Activated CD8-positive, alpha-beta memory T cell treated with anti-CD3 and anti-CD28 coated beads, Interleukin-2, amount 50 U/mL, for 24 hours (primary cell): ENCODE results near the gene PCA3.
"Not testable (repeated sequence)": the region's sequence is repeated elsewhere in the genome, so short reads cannot be mapped to it uniquely, and the experiment has no call there.

ENCODE experiments used
- DNase-seq: peaks from one replicate; pipeline ENCODE4 v3.0.0-alpha.2; 2020; ENCODE audit errors: extremely low read depth

Gene PCA3

DNA sequence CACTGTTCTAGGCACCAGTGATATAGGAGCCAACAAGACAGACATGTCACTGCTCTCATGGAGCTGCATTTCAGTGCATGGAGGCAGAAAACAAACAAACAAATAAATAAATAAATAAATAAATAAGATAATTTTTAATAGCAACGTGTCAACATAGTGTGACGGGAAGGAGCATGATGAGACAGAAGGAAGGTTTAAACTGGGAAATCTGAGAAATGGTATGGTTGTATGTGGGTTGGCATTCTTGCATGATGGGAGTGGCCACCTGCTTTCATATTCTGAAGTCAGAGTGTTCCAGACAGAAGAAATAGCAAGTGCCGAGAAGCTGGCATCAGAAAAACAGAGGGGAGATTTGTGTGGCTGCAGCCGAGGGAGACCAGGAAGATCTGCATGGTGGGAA is at the start of gene PCA3:
TSS of gene PCA3 (plus strand) at position 301 of the 400 bp plus-strand sequence.
- no peak for DNase-seq

DNA sequence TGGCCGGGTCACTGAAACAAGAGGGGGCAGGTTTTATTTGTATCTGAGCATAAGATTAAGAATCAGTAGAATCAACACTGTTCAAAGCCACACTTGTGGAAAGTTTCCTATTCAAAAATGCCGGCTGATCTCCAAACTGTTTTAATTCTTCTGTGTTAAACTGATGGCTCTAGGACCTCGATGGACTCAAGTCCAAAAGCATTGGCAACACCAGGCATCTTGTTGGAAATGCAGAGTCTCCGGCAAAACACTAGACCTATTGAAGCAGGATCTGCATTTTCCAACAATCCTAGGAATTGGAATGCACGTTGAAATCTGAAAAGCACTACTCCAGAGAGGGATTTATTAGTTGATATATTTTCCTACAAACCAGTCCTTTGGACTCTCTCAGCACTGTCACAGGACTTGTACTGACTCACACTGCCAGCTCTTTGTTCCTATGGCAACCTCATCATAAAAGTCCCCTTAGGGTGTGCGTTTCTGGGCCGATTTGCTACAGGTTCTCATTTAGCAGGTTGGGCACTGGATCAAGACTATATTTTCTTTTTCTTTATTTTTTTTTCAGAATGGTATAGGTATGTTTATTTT is 48.1 kb upstream of the PCA3 start:
- DNase-seq, result no peak

DNA sequence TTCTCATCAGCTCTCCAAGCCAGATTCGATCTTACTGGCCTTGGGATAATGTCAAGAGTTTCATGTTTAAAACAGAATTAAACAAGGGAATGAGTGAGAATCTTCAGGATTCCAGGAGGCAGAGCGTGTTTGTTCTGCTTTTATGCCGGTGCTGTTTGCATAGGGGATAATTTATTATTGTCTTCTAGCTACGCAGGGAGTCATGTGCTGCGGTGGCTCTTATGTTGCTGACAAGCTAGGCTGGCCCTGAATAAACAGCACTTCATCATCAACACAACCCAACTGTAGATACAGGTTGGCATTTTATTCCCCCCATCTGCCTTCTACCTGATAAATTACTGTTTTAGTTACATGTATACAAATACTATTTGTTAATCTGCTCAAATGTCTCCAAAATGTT is 47.1 kb upstream of the PCA3 start:
- DNase-seq, result no peak

DNA sequence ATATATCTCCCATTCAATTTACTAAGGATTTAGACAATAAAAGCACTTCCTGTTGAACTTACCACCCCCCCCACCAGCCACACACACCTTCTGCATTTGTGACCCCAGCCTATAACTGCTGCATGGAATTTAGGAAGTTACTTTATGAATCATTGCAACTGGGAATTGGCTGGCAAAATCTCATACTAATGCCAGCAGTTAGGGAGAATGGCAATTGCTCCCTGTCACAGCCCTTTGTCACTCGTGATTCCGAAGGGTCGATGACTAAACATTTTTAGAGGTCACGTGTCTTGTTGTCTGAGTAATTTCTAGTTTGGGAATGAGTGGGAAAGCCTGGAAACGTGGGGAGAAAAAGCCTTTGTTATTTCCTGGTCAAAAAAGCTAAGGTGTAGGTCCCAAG is 46.6 kb upstream of the PCA3 start:
- DNase-seq, result no peak

DNA sequence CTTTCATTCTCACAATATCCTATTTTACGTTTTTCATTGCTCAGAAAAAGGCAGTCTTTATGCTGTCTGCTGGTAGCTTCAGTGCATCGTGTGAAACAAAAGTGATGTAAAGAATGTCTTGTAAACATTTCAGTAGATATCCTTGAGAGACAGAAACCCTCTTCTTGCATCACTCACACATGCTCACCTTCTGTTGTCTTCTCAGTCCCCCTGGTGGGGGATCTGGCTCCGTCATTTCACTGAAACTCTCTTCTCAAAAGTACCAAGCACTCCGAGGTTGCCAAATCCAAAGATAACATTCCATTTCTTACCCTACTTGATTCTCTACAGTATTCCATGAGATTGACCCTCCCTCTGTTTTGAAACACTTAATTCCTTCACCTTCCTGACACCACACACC is 46.1 kb upstream of the PCA3 start:
- DNase-seq, result no peak

DNA sequence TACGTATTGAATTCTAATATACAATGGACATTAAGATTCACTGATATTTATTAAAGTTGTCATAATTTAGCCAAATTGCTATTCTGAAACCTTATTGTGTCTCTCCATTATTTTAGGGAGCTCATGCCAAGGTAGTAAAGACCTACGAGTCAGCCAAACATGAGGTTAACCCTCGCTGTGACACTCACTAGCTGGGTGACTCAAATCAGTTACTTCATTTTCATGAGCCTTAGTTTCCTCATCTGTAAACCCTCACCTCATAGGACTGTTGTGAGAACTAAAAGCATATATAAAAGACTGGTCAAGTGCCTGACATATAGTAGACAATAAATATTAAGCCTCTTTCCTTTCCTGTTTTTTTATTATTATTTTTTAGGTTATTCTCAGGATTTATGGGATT is 44.0 kb upstream of the PCA3 start:
- DNase-seq, result no peak

DNA sequence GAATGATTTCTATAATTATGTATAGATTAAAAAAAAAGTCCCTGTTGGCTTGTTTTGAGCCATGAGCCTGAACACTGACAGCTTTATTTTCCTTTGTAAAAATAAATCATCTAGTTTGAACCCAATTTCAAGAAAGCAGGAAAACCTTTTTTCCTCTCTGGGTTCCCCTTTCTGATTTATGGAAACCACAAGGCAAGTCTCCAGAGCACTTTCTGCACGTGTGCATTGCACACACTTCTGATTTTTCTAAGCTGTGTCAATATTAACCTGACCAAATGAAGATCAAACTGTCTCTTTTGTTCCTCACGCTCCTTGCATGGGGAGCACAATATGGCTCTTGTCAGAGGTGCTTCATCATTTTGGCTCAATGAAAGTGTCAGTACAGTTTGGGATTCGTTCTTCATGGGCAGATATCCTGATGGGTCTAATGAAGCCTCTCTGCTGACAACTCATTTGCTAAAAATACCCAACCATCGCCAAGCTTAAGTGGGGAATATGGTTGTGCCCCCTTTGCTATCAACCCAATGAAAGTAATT is 39.2 kb upstream of the PCA3 start:
- no peak for DNase-seq

DNA sequence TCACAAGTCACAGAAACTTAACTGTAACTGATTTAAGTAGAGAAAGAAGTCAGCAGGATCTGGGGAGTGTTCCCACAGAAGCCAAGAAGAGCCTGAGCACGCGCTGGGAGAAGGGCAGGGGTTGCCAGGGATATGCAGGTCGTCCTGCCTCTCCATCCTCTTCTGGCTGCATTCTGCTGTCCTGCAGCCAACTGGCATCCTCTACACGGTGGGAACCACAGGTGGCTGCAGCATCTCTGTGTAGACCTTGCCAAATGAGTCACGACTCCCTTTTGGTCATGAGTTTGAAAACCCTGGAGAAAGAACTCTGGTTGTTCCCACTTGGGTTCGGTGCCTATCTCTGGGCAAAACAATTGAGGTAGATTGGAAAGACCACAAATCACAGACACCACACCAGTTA is 38.4 kb upstream of the PCA3 start:
- DNase-seq, result no peak

DNA sequence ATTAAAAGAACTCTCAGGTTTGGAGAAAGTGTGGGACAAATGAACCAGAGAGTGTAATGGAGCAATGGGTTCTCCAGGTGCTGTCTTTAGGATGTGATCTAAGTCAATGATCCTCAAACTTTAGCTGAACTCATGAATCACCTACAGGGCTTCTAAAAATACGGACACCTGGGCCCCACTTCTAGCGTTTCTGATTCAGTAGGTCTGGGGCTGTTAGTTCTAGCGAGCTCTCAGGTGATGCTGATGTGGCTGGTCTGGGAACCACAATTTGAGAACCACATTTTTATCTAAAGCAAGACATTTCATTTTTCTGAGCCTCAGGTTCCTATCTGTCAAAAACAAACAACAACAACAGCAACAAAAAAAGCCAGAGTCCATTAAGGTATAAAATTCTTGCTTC is 35.1 kb upstream of the PCA3 start:
- no peak for DNase-seq

DNA sequence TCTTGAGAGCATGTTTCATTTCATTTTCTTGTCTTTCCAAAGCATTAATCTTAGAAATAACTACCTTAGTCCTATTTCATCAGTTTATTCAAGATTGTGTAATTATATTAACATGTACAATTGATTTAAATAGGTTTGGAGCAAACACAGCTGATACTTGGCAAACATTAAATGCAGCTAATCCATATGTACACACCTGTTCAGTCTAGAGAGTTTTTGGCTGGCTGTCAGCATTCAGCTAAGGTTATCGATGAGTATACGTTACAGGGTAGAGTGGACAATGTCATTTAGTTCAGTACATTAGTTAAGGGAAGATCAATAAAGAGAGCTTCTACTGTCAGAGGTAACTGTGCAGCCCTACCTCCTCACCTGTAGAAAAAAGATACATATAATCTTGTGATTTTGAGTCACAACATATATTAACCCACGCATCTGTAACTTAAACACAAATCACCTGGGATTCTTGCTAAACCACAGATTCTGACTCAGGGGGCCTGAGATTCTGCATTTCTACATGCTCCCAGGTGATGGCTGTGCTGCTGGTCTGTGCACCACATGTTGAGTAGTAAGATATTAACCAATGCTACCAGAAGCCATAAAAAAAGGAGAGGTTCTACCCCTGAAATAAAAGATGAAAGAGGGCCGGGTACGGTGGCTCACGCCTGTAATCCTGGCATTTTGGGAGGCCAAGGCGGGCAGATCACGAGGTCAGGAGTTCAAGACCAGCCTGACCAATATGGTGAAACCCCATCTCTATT is 34.1 kb upstream of the PCA3 start:
- no peak for DNase-seq

DNA sequence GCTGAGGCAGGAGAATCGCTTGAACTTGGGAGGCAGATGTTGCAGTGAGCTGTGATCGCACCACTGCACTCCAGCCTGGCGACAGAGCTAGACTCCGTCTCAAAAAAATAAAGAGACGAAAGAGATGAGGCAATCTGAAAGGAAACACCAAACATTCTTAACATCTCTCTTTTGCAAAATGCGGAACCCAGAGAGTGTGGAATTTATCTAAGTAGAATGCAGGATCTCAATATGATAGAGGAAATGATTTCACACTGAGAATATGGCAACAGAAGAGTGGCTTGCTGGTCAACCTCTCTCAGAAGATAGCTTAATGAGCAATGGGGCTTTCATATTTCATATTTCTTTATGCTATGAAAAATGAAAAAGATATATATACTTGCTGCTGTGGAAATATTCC is 33.4 kb upstream of the PCA3 start:
- DNase-seq, result no peak

DNA sequence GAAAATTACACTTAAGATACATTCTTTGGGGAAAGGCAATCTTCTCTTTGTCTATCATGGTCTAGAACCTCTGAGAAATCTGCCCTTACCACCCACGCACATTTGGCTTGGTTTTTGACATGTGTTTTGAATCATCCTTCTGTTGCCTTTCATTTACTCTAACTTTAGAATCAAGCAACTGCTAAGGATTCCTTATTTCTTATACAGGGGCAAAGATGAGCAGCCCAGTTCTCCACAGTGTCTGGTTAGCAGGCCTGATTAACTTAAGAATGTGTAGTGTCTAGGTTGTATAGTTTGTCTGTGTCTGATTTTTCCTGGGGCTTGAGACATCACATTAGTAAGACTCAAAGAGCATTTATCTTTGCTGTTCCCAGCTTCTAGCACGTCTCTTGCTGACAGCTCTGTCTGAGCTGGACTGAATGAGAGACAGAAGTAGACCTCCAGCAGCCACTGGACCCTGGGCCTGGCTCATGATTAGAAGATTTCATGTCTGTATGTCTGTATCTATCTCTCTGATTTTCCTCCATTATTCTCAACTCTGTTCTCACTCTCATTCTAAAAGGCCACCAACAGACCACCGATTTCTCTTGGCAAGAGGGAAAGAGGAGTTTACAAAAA is 31.8 kb upstream of the PCA3 start:
- no peak for DNase-seq

DNA sequence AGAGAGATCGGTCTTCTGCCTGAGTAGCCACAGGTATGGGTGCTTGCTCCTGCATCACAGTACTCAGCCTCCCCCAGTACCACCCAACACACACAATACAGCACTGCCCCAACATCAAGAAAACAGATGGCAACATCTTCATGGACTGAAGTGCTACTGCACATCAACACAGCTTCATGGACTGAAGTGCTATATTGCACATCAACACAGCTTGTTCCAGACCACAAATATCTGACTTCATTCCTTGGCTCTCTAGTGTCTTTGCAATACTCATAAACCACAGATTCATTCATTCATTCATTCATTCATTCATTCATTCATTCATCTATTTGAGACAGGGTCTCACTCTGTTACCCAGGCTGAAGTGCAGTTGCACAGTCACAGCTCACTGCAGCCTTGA is 31.1 kb upstream of the PCA3 start:
- no peak for DNase-seq

DNA sequence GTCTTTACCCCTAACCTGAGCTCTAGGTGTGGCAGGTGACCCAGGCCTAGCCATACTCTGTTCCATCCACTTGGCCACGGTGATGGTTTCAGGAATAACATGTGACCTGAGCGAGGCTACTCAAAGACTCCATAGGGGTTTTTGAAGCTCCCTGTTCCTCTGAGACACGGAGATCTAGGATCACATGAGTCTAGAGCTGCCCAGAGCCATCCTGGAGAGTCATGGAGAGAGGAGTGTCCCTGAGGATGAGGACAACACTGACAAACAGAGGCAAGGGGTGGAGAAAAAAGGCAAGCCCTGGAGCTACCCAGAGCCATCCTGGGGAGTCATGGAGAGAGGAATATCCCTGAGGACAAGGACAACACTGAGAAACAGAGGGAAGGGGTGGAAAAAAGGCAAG is 29.5 kb upstream of the PCA3 start:
- DNase-seq, result no peak

DNA sequence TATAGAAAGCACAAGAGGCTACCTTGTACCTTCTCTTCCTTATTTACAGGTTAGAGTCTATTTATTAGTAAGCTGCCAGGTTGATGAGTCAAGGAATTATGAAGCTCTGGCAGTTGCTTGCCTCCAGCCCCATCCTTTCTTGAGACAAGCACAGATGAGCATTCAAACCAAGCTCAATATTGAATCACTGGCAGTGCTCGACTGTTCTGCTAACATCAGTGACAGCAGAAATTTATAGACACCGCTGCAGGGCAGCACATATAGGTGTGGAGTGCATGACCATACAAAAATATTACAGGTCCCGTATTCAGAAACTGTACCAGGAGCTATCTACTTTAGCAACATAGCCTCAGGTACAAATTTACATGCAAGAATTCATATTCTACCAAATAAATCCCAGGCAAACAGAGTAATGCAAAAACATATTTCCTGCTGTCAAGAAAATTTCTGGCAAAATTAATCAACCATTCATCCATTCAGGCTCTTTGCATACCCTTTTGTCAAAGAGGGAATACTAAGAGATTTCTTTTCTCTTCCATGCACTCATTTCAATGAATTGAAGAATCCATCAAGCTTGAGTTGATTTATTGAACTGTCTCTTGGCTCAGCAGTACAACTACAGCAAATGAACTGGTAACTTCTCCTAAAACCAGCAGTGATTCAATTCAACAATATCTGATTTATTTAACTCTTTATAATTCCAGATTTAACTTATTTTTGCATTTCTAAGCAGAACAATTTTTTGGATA is 26.9 kb upstream of the PCA3 start:
- no peak for DNase-seq

DNA sequence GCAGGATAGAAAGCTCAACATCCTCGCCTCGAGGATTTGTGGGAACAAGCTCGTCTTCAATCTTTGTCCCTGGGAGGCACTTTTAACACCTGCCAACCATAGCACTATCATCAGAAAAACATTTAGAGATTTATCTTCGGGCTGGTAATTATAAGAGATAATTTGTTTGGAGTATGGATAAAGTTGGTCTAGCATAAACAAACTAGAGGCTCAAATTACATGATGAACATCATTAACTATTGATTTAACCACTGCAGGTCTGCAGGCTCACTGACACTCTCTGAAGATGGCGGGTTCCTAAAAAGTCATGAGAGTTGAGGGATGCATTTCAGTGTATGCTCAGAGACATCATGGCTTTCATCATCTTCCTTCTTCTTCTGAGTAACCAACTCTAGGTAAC is 25.8 kb upstream of the PCA3 start:
- no peak for DNase-seq

DNA sequence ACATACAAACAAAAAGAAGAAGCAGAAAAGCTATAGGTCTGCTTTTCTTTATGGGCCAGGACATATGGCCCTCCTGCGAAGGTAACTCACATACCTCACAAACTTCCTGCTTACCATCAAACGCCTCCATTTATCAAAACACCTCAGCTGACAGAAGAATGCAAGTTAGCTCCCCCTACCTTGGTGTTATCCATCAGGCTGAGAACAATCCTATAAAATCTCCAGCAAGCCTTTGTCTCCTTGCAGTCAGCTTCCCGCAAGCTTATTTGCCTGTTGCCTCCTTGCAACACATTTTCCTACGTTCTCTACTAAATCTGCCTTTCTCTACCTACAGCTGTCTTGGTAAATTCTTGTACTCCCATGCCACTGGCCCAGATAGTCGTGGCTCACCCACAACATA is 22.7 kb upstream of the PCA3 start:
- no peak for DNase-seq

DNA sequence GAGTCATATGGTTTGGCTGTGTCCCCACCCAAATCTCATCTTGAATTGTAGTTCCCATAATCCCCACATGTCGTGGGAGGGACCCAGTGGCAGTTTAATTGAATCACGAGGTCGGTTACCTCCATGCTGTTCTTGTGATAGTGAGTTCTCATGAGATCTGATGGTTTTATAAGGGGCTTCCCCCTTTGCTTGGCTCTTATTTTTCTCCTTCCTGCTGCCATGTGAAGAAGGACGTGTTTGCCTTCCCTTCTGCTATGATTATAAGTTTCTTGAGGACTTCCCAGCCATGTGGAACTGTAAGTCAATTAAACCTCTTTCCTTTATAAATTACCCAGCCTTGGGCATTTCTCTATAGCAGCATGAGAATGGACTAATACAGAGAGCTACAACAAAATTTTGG is 21.3 kb upstream of the PCA3 start:
- not testable (repeated sequence) for DNase-seq

DNA sequence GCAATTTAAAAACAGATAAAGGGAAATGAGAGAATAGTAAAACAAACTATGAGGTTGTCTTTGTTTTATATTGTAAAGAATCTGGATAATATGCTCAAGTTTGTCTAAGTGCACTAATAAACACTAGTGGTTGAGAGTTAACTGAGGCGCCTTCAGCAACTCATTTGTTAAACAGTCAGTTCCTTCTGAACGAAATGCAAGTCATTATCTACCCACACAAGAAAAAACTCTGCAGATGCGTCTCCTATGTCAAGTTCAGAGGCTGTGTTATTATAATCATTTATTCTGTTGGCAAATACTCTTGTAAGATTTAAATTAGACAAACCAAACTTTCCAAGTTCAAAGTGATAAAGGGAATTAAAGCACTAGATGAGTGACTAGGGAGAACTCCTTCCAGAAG is 20.3 kb upstream of the PCA3 start:
- no peak for DNase-seq

DNA sequence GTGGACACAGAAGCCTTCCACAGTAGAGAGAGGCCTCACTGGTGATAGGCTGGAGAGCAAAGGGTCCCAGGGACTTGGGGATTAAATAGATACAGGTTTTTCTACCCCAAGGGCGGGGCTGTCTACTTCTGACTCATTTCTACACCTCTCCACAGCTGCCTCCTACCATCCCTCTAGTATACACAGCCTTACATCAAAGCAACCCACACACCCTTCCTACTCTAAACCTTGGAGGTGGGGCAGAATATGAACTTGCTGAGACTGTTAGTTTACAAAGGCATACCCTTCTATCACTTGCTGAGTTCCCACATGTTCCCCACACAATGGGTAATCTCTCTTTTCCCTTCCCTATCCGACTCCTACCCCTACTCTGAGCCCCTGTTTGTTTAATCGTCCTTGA is 19.9 kb upstream of the PCA3 start:
- DNase-seq, result no peak

DNA sequence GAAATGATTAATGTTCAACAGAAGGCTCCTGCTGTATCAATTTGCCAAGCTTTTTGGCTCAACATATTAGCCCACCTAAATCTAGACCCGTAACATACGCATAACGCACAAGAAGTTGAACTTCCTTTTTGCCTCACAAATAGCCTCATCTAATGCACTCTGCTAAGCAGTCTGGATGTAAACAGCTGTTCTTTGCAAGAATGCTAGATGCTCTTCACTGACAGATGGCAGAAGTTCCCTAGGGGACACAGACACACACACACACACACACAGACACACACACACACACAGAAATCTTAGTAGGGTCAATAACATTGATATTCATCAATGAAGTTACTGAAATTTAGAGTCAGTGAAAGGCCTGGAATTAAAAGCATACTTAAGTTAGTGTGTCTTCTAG is 13.2 kb upstream of the PCA3 start:
- no peak for DNase-seq

DNA sequence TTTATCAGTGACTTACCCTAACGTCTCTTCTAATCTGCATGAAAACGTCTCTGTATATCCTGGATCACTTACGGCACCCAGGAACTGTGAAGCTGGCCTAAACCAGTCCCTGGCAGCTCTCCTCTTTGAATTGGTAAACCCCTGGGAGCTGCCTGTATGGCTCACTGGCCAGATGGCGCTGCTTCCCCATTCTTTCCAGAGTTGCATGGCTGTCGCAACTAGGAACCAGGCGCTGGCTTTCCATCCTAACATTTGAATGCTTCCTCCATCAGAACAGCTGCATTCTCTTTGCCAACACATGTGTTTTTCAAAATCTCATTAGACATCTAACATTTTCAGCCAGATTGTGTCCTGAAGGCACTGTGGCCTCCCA is 8.0 kb upstream of the PCA3 start:
- DNase-seq, result no peak
